ENCODE data around the gene HSPB9. TPM values are rescaled to one million over a fixed set of nuclear protein-coding genes. Genes with fewer than 3 reads are reported as not detected.
A peak's percentile ranks its signal among the peaks of the same experiment; 100 is the strongest.

The HSPB9 gene
- total and polyA plus RNA-seq, 7 experiments from 2014 or later, result 0.10 to 0.16 (median 0.12) TPM; not detected in 4

- DNase-seq (no peak), ATAC-seq (no peak)
- Histone ChIP-seq H3K9me3 (ENCODE audit: control insufficient read depth in 2 of 3, low read length in 3 of 3) (no peaks in the 10 kb centered on the region), H3K27me3 (ENCODE audit: control insufficient read depth in 2 of 2, insufficient read depth in 2 of 2, low read length in 2 of 2) (no peaks in the 10 kb centered on the region), H3K4me3 (ENCODE audit: low read length) (no peak overlapping the region), H3K27ac (ENCODE audit: low read depth, low read length) (no peak overlapping the region), H3K4me1 (ENCODE audit: control insufficient read depth in 2 of 2, insufficient read depth in 2 of 2, low read length in 2 of 2) (peaks cover 12 to 41% of the 10 kb centered on the region in 2 donors), H3K36me3 (ENCODE audit: control insufficient read depth in 2 of 3, insufficient read depth in 3 of 3, low read length in 3 of 3) (peaks cover 0 to 31% (median 3%) of the 10 kb centered on the region in 3 experiments)
- Mint-ChIP-seq H3K27ac (peak overlapping the region in 6 of 9 donors; percentile 6 to 100 (median 44)), H3K4me3 (peak overlapping the region in 6 of 10 donors; percentile 2 to 50 (median 22)), H3K27me3 (no peaks in the 10 kb centered on the region), H3K4me1 (peaks cover 12 to 52% (median 48%) of the 10 kb centered on the region in 7 donors), H3K9me3 (peaks cover 0 to 2% (median 0%) of the 10 kb centered on the region in 11 donors), H3K36me3 (peaks cover 0 to 35% (median 15%) of the 10 kb centered on the region in 5 donors)
- ChIA-PET POLR2A (interaction anchor here (1.4 to 1.5 kb wide), 2 partner anchors 12 to 89 kb away, joined by 3 to 4 read pairs; partner anchors contain the start of genes KAT2A and NKIRAS2), CTCF (interaction anchor here (0.6 to 1.5 kb wide), 2 partner anchors 44 to 146 kb away, joined by 3 to 5 read pairs; no protein-coding TSS in a partner anchor)
- intact Hi-C loops (cut with micrococcal nuclease), result no loop called here
Observed at GRCh38 chr17:42109086-42109485, 13.5 kb upstream of the HSPB9 start.

- ATAC-seq, result no peak
- Histone ChIP-seq H3K27ac (ENCODE audit: low read depth, low read length) (peak overlapping the region; percentile 83), H3K36me3 (ENCODE audit: control insufficient read depth in 2 of 3, insufficient read depth in 3 of 3, low read length in 3 of 3) (peaks cover 0 to 28% (median 3%) of the 10 kb centered on the region in 3 experiments), H3K9me3 (ENCODE audit: control insufficient read depth in 2 of 3, low read length in 3 of 3) (no peaks in the 10 kb centered on the region), H3K4me1 (ENCODE audit: control insufficient read depth in 2 of 2, insufficient read depth in 2 of 2, low read length in 2 of 2) (peaks cover 12 to 41% of the 10 kb centered on the region in 2 donors), H3K27me3 (ENCODE audit: control insufficient read depth in 2 of 2, insufficient read depth in 2 of 2, low read length in 2 of 2) (no peaks in the 10 kb centered on the region), H3K4me3 (ENCODE audit: low read length) (no peak overlapping the region)
- intact Hi-C loops (cut with micrococcal nuclease), result no loop called here
- ChIA-PET CTCF (interaction anchor here (0.5 to 1.9 kb wide), 4 partner anchors 12 to 415 kb away, joined by 3 to 8 read pairs (median 6); partner anchors contain the start of gene ZNF385C), POLR2A (interaction anchor here (0.8 to 4.6 kb wide), 10 partner anchors 10 to 144 kb away, joined by 3 to 40 read pairs (median 10); partner anchors contain the start of genes CNP, DNAJC7, HSPB9 and KAT2A)
- Mint-ChIP-seq H3K36me3 (peaks cover 0 to 27% (median 14%) of the 10 kb centered on the region in 5 donors), H3K27ac (peak overlapping the region; percentile 68 to 100 (median 94)), H3K4me1 (peaks cover 12 to 56% (median 49%) of the 10 kb centered on the region in 7 donors), H3K27me3 (no peaks in the 10 kb centered on the region), H3K9me3 (peaks cover 0 to 2% (median 0%) of the 10 kb centered on the region in 11 donors), H3K4me3 (peak overlapping the region; percentile 62 to 96 (median 88))
- peak in 1 of 9 donors; percentile 17 for DNase-seq
Observed at GRCh38 chr17:42110301-42111264, 12.0 kb upstream of the HSPB9 start.

- CTCF ChIA-PET, result interaction anchor here (0.5 to 3.5 kb wide), 4 partner anchors 13 to 69 kb away, joined by 6 to 19 read pairs (median 8); partner anchors contain the start of gene ZNF385C
- Mint-ChIP-seq H3K4me1 (peaks cover 12 to 57% (median 49%) of the 10 kb centered on the region in 7 donors), H3K27ac (peak overlapping the region in 8 of 9 donors; percentile 73 to 100 (median 97)), H3K4me3 (peak overlapping the region in 9 of 10 donors; percentile 64 to 96 (median 91)), H3K36me3 (peaks cover 0 to 23% (median 15%) of the 10 kb centered on the region in 5 donors), H3K9me3 (peaks cover 0 to 2% (median 0%) of the 10 kb centered on the region in 11 donors), H3K27me3 (no peaks in the 10 kb centered on the region)
- H3K27me3 ChIP-seq (ENCODE audit: control insufficient read depth in 2 of 2, insufficient read depth in 2 of 2, low read length in 2 of 2), result no peaks in the 10 kb centered on the region
- intact Hi-C loops (cut with micrococcal nuclease), result no loop called here
- peak overlapping the region; percentile 83 for H3K27ac ChIP-seq (ENCODE audit: low read depth, low read length)
- ATAC-seq (no peak), DNase-seq (no peak)
- no peaks in the 10 kb centered on the region for H3K9me3 ChIP-seq (ENCODE audit: control insufficient read depth in 2 of 3, low read length in 3 of 3)
- H3K4me3 ChIP-seq (ENCODE audit: low read length), result peak overlapping the region; percentile 83
- H3K36me3 ChIP-seq (ENCODE audit: control insufficient read depth in 2 of 3, insufficient read depth in 3 of 3, low read length in 3 of 3), result peaks cover 0 to 31% (median 3%) of the 10 kb centered on the region in 3 experiments
- POLR2A ChIA-PET, result interaction anchor here (0.8 to 4.6 kb wide), 11 partner anchors 10 to 415 kb away, joined by 3 to 40 read pairs (median 11); partner anchors contain the start of genes CNP, DNAJC7, HSPB9 and KAT2A
- H3K4me1 ChIP-seq (ENCODE audit: control insufficient read depth in 2 of 2, insufficient read depth in 2 of 2, low read length in 2 of 2), result peaks cover 12 to 41% of the 10 kb centered on the region in 2 donors
Observed at GRCh38 chr17:42111265-42111636, 11.4 kb upstream of the HSPB9 start.

- H3K27me3 ChIP-seq (ENCODE audit: control insufficient read depth in 2 of 2, insufficient read depth in 2 of 2, low read length in 2 of 2), result no peaks in the 10 kb centered on the region
- peak overlapping the region; percentile 86 to 96 (median 94) for H3K4me3 Mint-ChIP-seq
- H3K4me3 ChIP-seq (ENCODE audit: low read length), result peak overlapping the region; percentile 83
- DNase-seq (peak in 2 of 9 donors; percentile 31 to 34), ATAC-seq (no peak)
- no peaks in the 10 kb centered on the region for H3K27me3 Mint-ChIP-seq
- peak overlapping the region; percentile 94 to 100 (median 97) for H3K27ac Mint-ChIP-seq
- H3K9me3 ChIP-seq (ENCODE audit: control insufficient read depth in 2 of 3, low read length in 3 of 3), result no peaks in the 10 kb centered on the region
- peak overlapping the region; percentile 83 for H3K27ac ChIP-seq (ENCODE audit: low read depth, low read length)
- ChIA-PET CTCF (interaction anchor here (0.6 to 3.5 kb wide), 8 partner anchors 9 to 88 kb away, joined by 3 to 22 read pairs (median 8); partner anchors contain the start of genes KAT2A and ZNF385C), POLR2A (interaction anchor here (0.7 to 4.6 kb wide), 18 partner anchors 8 to 416 kb away, joined by 3 to 40 read pairs (median 8); partner anchors contain the start of genes CNP, DNAJC7, HSPB9 and KAT2A)
- H3K36me3 Mint-ChIP-seq, result peaks cover 0 to 28% (median 18%) of the 10 kb centered on the region in 5 donors
- peaks cover 17 to 63% (median 51%) of the 10 kb centered on the region in 7 donors for H3K4me1 Mint-ChIP-seq
- peaks cover 12 to 40% of the 10 kb centered on the region in 2 donors for H3K4me1 ChIP-seq (ENCODE audit: control insufficient read depth in 2 of 2, insufficient read depth in 2 of 2, low read length in 2 of 2)
- H3K9me3 Mint-ChIP-seq, result peaks cover 0 to 2% (median 0%) of the 10 kb centered on the region in 11 donors
- intact Hi-C loops (cut with micrococcal nuclease), result loop anchor here (1.0 to 2.0 kb wide), 7 partner anchors 9 to 146 kb away; partner anchors contain the start of genes CNP (in 2 of the 2), DNAJC7 (in 2 of the 2), KAT2A (in 1 of the 2) and RAB5C (in 1 of the 2)
- H3K36me3 ChIP-seq (ENCODE audit: control insufficient read depth in 2 of 3, insufficient read depth in 3 of 3, low read length in 3 of 3), result peaks cover 0 to 34% (median 3%) of the 10 kb centered on the region in 3 experiments
Observed at GRCh38 chr17:42111871-42112551, 10.6 kb upstream of the HSPB9 start.

GRCh38 chr17:42112552-42113176, 9.9 kb upstream of the HSPB9 start, which contains the start of gene DHX58:
Gene DHX58, minus strand, starts transcription at chr17:42112714. Its CDS starts 822 bp downstream, at chr17:42111892.
- intact Hi-C loops (cut with micrococcal nuclease), result loop anchor here (1.0 to 2.0 kb wide), 7 partner anchors 9 to 146 kb away; partner anchors contain the start of genes CNP (in 2 of the 2), DNAJC7 (in 2 of the 2), KAT2A (in 1 of the 2) and RAB5C (in 1 of the 2)
- CTCF ChIA-PET, result interaction anchor here (0.6 to 3.5 kb wide), 11 partner anchors 8 to 146 kb away, joined by 3 to 22 read pairs (median 4); partner anchors contain the start of genes CNP, KAT2A and NKIRAS2
- Mint-ChIP-seq H3K9me3 (peaks cover 0 to 2% (median 0%) of the 10 kb centered on the region in 11 donors), H3K4me1 (peaks cover 22 to 60% (median 48%) of the 10 kb centered on the region in 7 donors), H3K27ac (peak within 1 kb of the TSS; percentile 94 to 100 (median 97)), H3K36me3 (peaks cover 3 to 28% (median 20%) of the 10 kb centered on the region in 5 donors), H3K4me3 (peak within 1 kb of the TSS; percentile 86 to 96 (median 94)), H3K27me3 (no peaks in the 10 kb centered on the region)
- Histone ChIP-seq H3K4me1 (ENCODE audit: control insufficient read depth in 2 of 2, insufficient read depth in 2 of 2, low read length in 2 of 2) (peaks cover 12 to 34% of the 10 kb centered on the region in 2 donors), H3K9me3 (ENCODE audit: control insufficient read depth in 2 of 3, low read length in 3 of 3) (no peaks in the 10 kb centered on the region), H3K27ac (ENCODE audit: low read depth, low read length) (peak within 1 kb of the TSS; percentile 83), H3K36me3 (ENCODE audit: control insufficient read depth in 2 of 3, insufficient read depth in 3 of 3, low read length in 3 of 3) (peaks cover 0 to 40% (median 5%) of the 10 kb centered on the region in 3 experiments), H3K27me3 (ENCODE audit: control insufficient read depth in 2 of 2, insufficient read depth in 2 of 2, low read length in 2 of 2) (no peaks in the 10 kb centered on the region), H3K4me3 (ENCODE audit: low read length) (peak within 1 kb of the TSS; percentile 83)
- POLR2A ChIA-PET, result interaction anchor here (0.6 to 4.6 kb wide), 20 partner anchors 9 to 276 kb away, joined by 3 to 40 read pairs (median 6); partner anchors contain the start of genes CNP, DNAJC7, GHDC and HSPB9
- peak; percentile 85 for ATAC-seq
- DNase-seq, result peak; percentile 47 to 86 (median 81)

All from naive thymus-derived CD4-positive, alpha-beta T cell (primary cell).